Measurements from ENCODE around the gene A4GNT.
A peak's percentile ranks its signal among the peaks of the same experiment; 100 is the strongest.

A4GNT gene

GRCh38 chr3:138082085-138082991 is 49.9 kb downstream of the A4GNT start (continued):
- TF ChIP-seq ZNF660 (tag by site-specific recombination; IDR thresholded peaks at IDR 0.05) (peak; percentile 99), ZNF114 (tag by site-specific recombination; IDR thresholded peaks at IDR 0.05) (no peak), ZIC2 (tag by site-specific recombination; IDR thresholded peaks at IDR 0.05) (peak; percentile 98), IKZF3 (tag by site-specific recombination; IDR thresholded peaks at IDR 0.05) (0 out of 2 replicates have a peak, but pooled peaks have one; percentile 57), SP2 (tag by site-specific recombination; IDR thresholded peaks at IDR 0.05) (no peak; the same call in none of the 2 replicates), ZSCAN4 (tag by site-specific recombination; IDR thresholded peaks at IDR 0.05) (peak; percentile 83), FEZF1 (tag by site-specific recombination; IDR thresholded peaks at IDR 0.05) (peak; percentile 99), ZFP41 (tag by site-specific recombination; IDR thresholded peaks at IDR 0.05; ENCODE audit: borderline replicate concordance) (no peak), ZNF664 (tag by site-specific recombination; IDR thresholded peaks at IDR 0.05) (no peak; the same call in 1 of the 2 replicates), ZNF529 (tag by site-specific recombination; IDR thresholded peaks at IDR 0.05; ENCODE audit: insufficient replicate concordance) (no peak), ZNF2 (tag by site-specific recombination; IDR thresholded peaks at IDR 0.05) (peak; percentile 87), SALL2 (tag by site-specific recombination; IDR thresholded peaks at IDR 0.05; ENCODE audit: borderline replicate concordance) (no peak), PRDM1 (tag by site-specific recombination; IDR thresholded peaks at IDR 0.05) (peak; percentile 95), SP7 (tag by site-specific recombination; IDR thresholded peaks at IDR 0.05) (peak; percentile 93), ZNF510 (tag by site-specific recombination; IDR thresholded peaks at IDR 0.05; ENCODE audit: insufficient replicate concordance) (no peak), INSM2 (tag by site-specific recombination; IDR thresholded peaks at IDR 0.05) (peak; percentile 74; the same call in 1 of the 2 replicates), HOXA7 (CRISPR knock-in tag; IDR thresholded peaks at IDR 0.05; ENCODE audit: borderline replicate concordance) (no peak), ZNF132 (tag by site-specific recombination; IDR thresholded peaks at IDR 0.05; ENCODE audit: borderline replicate concordance) (no peak), SCRT1 (tag by site-specific recombination; IDR thresholded peaks at IDR 0.05; ENCODE audit: borderline replicate concordance) (0 out of 2 replicates have a peak, but pooled peaks have one; percentile 21), PRDM2 (tag by site-specific recombination; IDR thresholded peaks at IDR 0.05; ENCODE audit: borderline replicate concordance) (no peak), ZNF248 (tag by site-specific recombination; IDR thresholded peaks at IDR 0.05) (no peak), ZNF211 (tag by site-specific recombination; IDR thresholded peaks at IDR 0.05; ENCODE audit: low read depth) (no peak), ZNF585B (tag by site-specific recombination; IDR thresholded peaks at IDR 0.05) (no peak), BCL11A (tag by site-specific recombination; IDR thresholded peaks at IDR 0.05; ENCODE audit: low read depth) (peak; percentile 58)
- TF ChIP-seq, protein P1, sequence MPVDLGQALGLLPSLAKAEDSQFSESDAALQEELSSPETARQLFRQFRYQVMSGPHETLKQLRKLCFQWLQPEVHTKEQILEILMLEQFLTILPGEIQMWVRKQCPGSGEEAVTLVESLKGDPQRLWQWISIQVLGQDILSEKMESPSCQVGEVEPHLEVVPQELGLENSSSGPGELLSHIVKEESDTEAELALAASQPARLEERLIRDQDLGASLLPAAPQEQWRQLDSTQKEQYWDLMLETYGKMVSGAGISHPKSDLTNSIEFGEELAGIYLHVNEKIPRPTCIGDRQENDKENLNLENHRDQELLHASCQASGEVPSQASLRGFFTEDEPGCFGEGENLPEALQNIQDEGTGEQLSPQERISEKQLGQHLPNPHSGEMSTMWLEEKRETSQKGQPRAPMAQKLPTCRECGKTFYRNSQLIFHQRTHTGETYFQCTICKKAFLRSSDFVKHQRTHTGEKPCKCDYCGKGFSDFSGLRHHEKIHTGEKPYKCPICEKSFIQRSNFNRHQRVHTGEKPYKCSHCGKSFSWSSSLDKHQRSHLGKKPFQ (tag by site-specific recombination; IDR thresholded peaks at IDR 0.05), result peak; percentile 37; the same call in 1 of the 2 replicates
- TF ChIP-seq, protein P2, sequence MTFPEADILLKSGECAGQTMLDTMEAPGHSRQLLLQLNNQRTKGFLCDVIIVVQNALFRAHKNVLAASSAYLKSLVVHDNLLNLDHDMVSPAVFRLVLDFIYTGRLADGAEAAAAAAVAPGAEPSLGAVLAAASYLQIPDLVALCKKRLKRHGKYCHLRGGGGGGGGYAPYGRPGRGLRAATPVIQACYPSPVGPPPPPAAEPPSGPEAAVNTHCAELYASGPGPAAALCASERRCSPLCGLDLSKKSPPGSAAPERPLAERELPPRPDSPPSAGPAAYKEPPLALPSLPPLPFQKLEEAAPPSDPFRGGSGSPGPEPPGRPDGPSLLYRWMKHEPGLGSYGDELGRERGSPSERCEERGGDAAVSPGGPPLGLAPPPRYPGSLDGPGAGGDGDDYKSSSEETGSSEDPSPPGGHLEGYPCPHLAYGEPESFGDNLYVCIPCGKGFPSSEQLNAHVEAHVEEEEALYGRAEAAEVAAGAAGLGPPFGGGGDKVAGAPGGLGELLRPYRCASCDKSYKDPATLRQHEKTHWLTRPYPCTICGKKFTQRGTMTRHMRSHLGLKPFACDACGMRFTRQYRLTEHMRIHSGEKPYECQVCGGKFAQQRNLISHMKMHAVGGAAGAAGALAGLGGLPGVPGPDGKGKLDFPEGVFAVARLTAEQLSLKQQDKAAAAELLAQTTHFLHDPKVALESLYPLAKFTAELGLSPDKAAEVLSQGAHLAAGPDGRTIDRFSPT (tag by site-specific recombination; IDR thresholded peaks at IDR 0.05), result peak; percentile 80
